Stimulated activated CD8-positive, alpha-beta memory T cell treated with anti-CD3 and anti-CD28 coated beads, Interleukin-4, amount 100 ng/mL, for 24 hours (primary cell): Measurements from ENCODE around the gene FGFR2.

Experiments
- DNase-seq: peaks from one replicate; pipeline ENCODE4 v3.0.0-alpha.2; 2020; ENCODE audit warnings: low read depth

FGFR2 gene

DNA sequence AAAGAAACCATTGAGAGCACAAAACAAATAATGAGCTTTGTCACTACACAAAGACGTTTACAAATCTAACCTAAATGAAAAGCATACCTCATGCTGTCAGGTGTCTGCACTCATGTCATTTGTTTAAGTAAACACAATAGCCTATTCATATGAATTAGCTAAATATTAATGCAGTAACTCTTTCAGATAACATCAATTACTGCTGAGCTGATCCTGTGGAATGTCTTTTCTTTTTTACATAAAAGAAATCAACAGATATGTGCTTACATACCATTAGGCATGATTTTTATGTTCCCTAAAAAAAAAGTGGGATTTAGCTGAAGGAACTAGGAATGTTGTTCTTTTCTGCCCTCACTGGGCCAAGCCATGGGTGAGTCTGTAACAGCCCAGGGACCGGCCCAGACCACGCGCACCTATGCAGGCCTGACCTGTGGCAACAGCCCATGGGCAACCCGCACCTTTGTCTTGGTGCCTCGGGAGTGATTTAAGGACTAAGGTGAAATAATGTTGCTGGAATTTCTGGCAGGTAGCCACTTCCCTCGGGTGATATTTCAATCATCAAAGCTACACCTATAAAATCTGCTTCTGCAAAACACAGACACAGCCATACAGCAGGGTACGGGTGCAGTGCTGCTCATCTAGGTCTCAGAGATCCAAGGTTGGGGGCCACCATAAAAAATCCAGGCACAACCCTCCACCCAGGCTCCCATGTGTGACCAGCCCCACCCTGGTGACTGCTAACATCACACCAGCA is 44.6 kb downstream of the FGFR2 start:
- no peak for DNase-seq

GRCh38 chr10:121552746-121553145 is 45.5 kb downstream of the FGFR2 start:
- no peak for DNase-seq

GRCh38 chr10:121551210-121551885 is 46.9 kb downstream of the FGFR2 start:
- no peak for DNase-seq

GRCh38 chr10:121544301-121544869 is 53.9 kb downstream of the FGFR2 start:
- no peak for DNase-seq

GRCh38 chr10:121543545-121543944 is 54.7 kb downstream of the FGFR2 start:
- DNase-seq: no peak

DNA sequence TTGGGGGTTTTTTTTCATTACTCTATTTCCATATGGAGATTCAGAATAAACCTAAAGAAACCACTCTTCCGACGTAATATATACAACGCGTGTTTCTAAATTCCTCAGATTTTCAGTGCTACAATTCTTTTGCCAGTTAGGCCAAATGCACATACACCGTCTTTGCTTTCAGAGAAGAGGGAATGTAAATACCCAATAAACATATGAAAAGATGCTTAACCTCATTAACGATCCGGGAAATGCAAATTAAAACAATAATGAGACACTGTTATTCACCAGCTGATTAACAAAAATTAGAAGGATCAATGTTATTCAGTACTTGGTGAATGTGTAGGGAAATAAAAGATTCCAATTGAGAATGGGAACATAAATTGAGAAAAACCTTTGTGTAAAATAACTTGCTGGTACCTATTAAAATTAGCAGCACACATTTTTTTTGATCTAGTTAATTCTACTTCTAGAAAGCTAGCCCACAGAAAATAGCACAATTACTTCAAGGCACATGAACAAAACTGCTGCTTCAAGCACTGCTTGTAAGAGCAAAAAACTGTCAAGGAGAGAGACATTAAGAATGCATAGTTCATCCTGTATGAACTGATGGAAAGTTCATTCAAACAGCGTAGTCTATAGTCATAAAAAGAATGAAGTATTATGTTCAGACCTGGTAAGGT is 56.7 kb downstream of the FGFR2 start:
- no peak for DNase-seq

GRCh38 chr10:121540732-121541395 is 57.4 kb downstream of the FGFR2 start:
- DNase-seq: no peak

- no peak for DNase-seq
Observed at GRCh38 chr10:121539786-121540185, 58.5 kb downstream of the FGFR2 start.

DNA sequence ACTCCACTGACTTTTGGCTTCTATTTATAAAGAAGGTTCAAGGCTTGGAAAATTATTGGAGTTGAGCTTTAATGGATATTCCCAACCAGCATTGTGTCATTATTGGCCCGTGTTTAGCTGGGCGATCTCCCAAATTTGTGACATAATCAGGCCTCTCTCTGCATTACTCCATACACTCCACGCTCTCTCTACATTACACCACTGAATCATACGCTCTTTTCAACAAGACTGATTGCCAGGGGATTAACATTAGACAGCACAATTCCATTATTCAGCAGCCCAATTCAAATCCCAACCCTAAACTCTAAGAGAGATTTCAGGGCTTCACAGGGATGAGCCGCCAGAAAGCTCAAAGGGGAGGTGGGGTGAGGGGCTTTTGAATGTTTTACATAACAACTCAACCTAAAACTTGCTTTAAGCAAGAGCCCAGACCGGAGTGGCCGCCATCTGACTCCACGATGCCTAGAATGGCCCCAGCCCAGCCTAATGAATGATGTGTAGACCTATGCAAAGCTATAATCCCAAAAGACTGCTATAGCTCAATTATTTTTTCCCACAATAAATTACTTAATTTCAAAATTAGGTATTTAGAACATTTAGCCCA is 61.8 kb downstream of the FGFR2 start:
- DNase-seq: no peak

GRCh38 chr10:121535381-121535780 is 62.9 kb downstream of the FGFR2 start:
- no peak for DNase-seq

DNA sequence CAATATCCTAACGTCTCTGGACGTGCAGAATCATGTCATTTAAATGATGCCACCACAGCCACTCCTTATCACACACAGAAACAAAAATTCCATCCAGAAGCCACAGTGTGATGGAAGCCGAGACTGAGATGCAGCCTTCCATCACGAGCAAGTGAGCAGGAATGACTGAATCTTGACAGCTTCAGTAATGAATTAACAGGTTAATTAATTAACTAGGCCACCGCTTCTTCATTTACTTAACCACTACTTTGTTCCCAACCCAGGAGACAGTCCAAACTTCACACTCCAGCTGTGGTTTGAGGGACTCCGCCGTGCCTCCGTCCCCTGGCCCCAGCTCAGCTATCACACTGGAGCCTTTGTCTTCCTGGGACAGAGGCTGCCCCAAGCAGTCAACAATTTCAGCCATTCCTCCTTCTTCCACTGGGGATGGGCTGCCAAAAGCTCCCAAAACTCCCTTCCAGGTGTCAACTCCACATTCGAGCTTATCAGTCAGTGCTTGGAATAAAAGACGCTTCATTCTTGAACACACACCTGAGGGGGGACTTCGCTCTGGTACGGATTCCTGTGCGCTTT is 65.9 kb downstream of the FGFR2 start:
- DNase-seq: no peak

- DNase-seq: no peak
Observed at GRCh38 chr10:121531830-121532178, 66.4 kb downstream of the FGFR2 start.

DNA sequence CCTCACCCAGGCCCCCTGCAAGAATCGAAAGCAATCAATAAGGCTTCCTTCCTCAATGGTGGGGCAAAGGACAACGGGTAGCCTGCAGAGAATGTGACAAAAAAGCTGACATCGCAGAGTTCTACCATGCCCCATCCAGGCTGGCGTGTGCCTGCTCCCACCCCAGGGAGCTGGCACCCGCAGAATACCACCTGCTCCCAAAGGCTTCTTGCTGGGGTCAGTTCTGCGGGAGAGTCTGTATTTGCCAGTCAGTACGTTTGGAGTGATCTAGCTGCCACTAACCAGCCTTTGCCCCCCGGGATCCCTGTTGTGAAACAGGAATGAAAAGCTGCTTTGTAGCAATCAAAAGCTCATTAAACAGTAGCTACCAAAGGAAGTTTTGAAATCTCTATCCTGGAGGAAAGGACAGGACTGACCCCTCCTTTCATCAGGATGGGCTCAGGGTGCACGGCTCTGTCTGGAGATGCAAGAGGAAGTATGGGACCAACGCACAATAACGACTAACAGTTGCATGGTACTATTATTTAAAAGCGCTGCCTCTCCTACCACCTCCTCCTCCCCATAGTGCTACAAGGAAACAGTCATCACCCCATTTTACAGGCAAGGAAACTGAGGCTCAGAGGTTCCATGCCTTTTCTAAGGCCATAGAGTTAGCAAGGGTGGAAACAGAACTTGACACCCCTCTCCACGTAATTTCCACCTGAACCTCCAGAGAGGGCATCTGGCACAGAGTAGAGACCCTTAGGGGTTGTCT is 67.0 kb downstream of the FGFR2 start:
- no peak for DNase-seq

DNA sequence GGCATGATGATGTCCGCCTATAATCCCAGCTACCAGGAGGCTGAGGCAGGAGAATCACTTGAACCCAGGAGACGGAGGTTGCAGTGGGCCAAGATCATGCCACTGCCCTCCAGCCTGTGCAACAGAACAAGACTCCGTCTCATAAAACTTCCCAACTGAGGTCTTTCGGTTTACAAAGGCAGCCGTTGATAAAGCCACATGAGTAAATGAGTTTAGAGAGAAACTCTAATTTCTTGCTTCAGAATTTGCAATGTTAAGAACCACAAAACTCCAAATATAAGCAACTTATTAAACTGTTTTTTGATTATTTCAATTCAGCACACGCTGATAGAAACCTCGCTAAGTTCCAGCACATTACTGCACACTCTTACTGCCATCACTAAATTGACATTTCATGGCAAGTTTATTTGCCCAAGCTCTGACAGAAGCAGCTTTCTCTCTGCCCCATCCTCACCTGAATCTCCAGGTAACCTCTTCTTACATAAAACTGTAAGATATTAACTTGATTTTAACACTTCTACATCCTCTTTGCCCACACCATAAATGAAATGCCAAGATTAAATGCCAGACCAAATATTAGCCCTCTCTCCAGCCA is 67.7 kb downstream of the FGFR2 start:
- DNase-seq: no peak

DNA sequence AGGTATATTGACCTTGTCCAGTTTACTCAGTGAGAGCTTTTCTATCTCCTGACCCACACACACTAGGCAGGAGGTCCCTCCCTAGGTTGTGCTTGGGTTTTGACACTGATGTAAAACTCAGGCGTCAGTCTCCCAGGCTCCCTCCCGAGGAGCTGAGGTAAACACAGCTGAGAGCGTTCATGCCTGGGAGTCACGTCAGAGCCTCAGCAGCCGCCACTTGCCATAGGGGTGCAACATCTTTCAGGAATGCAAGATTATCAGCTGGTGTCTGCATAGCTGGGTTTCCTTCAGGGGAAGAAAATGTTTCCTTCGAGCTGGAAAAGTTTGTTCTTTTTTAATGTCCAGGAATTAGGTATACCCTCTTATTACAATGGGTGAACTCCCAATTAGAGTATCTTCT is 70.6 kb downstream of the FGFR2 start:
- no peak for DNase-seq

DNA sequence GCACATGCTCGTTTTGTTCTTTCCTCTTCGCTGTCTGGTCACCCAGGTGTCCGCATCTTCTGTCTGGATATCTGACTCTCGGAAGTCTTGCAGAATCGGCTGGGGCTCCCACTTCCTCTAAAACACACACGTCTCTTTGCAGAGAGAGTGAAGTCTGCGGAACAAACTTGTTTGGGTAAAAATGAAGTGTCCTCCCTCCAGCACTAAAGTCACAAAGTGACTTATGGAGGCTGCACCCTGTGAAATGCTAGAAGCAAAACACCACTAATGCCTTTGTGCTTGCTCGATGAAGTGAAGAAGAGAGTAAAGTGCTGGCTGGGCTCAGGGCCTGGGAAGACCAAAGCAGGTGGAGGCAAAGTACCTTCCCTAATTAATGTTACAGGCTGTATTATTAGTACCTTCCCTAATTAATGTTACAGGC is 71.4 kb downstream of the FGFR2 start:
- no peak for DNase-seq

- DNase-seq: no peak
Observed at GRCh38 chr10:121526135-121526790, 72.0 kb downstream of the FGFR2 start.

GRCh38 chr10:121525251-121526134 is 72.8 kb downstream of the FGFR2 start:
- DNase-seq: no peak
